Spleen (tissue), 7 donors: ENCODE results near the gene TRAPPC2B.

ENCODE experiments used
- POLR2A ChIP-seq, 3 donors: fragments of 450-650 bp; IDR thresholded peaks; one replicate each; pipeline ENCODE4 v1.5.1; 2017; ENCODE audit warnings: antibody characterized with exemption in 3 of 3, mild to moderate bottlenecking in 1 of 3
- TF ChIP-seq, protein P1 (sequence below), 11 experiments: fragments of 200-600 bp in 7 of 11; fragments of 450-650 bp in 4 of 11; sonication (generic) in 4 of 11; IDR thresholded peaks in 8 of 11; conservative IDR thresholded peaks in 3 of 11; 1 replicate in 7 of 11; 2 replicates in 4 of 11; pipeline versions ENCODE4 v1.4.0 to v1.8.0; 2016 to 2021; ENCODE audit warnings: antibody characterized with exemption in 11 of 11, inconsistent platforms in 4 of 11, mild to moderate bottlenecking in 1 of 11
- donor health status: DM: no; HTN: no; CAD: no; lungs with moderate emphysema.
- donor health status: DM: no; HTN: no; CAD: no.
- donor health status: DM: no; HTN: no; CAD: no.

DNA sequence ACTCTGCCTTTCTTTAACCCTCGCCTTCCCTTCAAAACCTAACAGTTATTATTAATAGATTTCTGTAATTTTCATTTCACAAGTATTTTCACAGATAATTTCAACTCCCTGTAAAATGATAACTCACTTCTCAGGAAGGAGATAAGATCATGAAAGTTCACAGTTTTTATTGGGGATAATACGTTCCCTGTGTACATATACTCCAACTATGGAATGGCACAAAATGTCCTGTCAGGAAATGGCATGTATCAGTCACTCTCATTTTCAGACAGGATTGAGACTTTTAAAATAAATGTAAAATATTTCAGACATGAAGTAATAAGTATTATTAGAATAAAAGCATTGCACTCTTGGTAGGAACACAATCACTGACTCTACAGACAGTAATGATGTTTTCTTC is 932 bp upstream of the TRAPPC2B start:
- TF ChIP-seq POLR2A (IDR thresholded peaks at IDR 0.05), result no peak
- TF ChIP-seq, protein P1, sequence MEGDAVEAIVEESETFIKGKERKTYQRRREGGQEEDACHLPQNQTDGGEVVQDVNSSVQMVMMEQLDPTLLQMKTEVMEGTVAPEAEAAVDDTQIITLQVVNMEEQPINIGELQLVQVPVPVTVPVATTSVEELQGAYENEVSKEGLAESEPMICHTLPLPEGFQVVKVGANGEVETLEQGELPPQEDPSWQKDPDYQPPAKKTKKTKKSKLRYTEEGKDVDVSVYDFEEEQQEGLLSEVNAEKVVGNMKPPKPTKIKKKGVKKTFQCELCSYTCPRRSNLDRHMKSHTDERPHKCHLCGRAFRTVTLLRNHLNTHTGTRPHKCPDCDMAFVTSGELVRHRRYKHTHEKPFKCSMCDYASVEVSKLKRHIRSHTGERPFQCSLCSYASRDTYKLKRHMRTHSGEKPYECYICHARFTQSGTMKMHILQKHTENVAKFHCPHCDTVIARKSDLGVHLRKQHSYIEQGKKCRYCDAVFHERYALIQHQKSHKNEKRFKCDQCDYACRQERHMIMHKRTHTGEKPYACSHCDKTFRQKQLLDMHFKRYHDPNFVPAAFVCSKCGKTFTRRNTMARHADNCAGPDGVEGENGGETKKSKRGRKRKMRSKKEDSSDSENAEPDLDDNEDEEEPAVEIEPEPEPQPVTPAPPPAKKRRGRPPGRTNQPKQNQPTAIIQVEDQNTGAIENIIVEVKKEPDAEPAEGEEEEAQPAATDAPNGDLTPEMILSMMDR (IDR thresholded peaks at IDR 0.05 in 8 of 11, conservative IDR thresholded peaks at IDR 0.05 in 3 of 11), result no peak
